RWPE2 (cell line): ENCODE measurements around the gene ULBP1.
"Not testable (repeated sequence)": the region's sequence is repeated elsewhere in the genome, so short reads cannot be mapped to it uniquely, and the experiment has no call there.

Experiments used
- ATAC-seq: fragments of 200-7000 bp; cut with Tn5 transposase; 3 replicates; pipeline ENCODE4 v1.9.1; 2021; ENCODE audit warnings: low read depth
- DNase-seq: peaks from one replicate; pipeline ENCODE4 v3.0.0-alpha.2; 2020; ENCODE audit warnings: low spot score
- H3K27ac ChIP-seq: fragments of 450-650 bp; 2 replicates; pipeline ENCODE4 v1.5.1; 2017; ENCODE audit warnings: mild to moderate bottlenecking; ENCODE audit not compliant: poor library complexity, severe bottlenecking
- H3K27me3 ChIP-seq: fragments of 250-450 bp; sonication (Bioruptor Pico); 2 replicates; pipeline ENCODE4 v1.5.1; 2021; ENCODE audit warnings: mild to moderate bottlenecking, moderate library complexity; ENCODE audit not compliant: insufficient read depth, poor library complexity, severe bottlenecking
- H3K36me3 ChIP-seq: fragments of 250-450 bp; sonication (Bioruptor Pico); 2 replicates; pipeline ENCODE4 v1.5.1; 2020; ENCODE audit warnings: low read depth, mild to moderate bottlenecking, moderate library complexity
- H3K4me1 ChIP-seq: fragments of 250-450 bp; sonication (Bioruptor Pico); 2 replicates; pipeline ENCODE4 v1.5.1; 2021; ENCODE audit warnings: mild to moderate bottlenecking, moderate library complexity; ENCODE audit not compliant: insufficient read depth, poor library complexity, severe bottlenecking
- H3K4me3 ChIP-seq: fragments of 250-450 bp; sonication (Bioruptor Pico); 2 replicates; pipeline ENCODE4 v1.5.1; 2021; ENCODE audit warnings: mild to moderate bottlenecking, moderate library complexity; ENCODE audit not compliant: severe bottlenecking
- H3K9me3 ChIP-seq: fragments of 250-450 bp; sonication (Bioruptor Pico); 2 replicates; pipeline ENCODE4 v1.5.1; 2021; ENCODE audit warnings: mild to moderate bottlenecking, moderate library complexity; ENCODE audit not compliant: severe bottlenecking
- TF ChIP-seq, protein P1 (sequence below): fragments of 450-650 bp; IDR thresholded peaks from one replicate; pipeline ENCODE4 v1.5.1; 2017; ENCODE audit warnings: mild to moderate bottlenecking, moderate library complexity; ENCODE audit not compliant: poor library complexity, severe bottlenecking

Gene ULBP1, protein sequence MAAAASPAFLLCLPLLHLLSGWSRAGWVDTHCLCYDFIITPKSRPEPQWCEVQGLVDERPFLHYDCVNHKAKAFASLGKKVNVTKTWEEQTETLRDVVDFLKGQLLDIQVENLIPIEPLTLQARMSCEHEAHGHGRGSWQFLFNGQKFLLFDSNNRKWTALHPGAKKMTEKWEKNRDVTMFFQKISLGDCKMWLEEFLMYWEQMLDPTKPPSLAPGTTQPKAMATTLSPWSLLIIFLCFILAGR

GRCh38 chr6:149963462-149964307 is at the start of gene ULBP1:
Gene ULBP1, plus strand, starts transcription at chr6:149963943. Its CDS starts 107 bp downstream, at chr6:149964050.
- H3K4me1 ChIP-seq = peaks cover 4% of the 10 kb centered on the region
- no peaks in the 10 kb centered on the region for H3K36me3 ChIP-seq
- H3K27ac ChIP-seq = no peak within 1 kb of the TSS
- DNase-seq (peak; percentile 90), ATAC-seq (peak; percentile 78)
- peak within 1 kb of the TSS; percentile 37 for H3K4me3 ChIP-seq
- no peaks in the 10 kb centered on the region for H3K9me3 ChIP-seq
- peaks cover 20% of the 10 kb centered on the region for H3K27me3 ChIP-seq
- TF ChIP-seq, protein P1, sequence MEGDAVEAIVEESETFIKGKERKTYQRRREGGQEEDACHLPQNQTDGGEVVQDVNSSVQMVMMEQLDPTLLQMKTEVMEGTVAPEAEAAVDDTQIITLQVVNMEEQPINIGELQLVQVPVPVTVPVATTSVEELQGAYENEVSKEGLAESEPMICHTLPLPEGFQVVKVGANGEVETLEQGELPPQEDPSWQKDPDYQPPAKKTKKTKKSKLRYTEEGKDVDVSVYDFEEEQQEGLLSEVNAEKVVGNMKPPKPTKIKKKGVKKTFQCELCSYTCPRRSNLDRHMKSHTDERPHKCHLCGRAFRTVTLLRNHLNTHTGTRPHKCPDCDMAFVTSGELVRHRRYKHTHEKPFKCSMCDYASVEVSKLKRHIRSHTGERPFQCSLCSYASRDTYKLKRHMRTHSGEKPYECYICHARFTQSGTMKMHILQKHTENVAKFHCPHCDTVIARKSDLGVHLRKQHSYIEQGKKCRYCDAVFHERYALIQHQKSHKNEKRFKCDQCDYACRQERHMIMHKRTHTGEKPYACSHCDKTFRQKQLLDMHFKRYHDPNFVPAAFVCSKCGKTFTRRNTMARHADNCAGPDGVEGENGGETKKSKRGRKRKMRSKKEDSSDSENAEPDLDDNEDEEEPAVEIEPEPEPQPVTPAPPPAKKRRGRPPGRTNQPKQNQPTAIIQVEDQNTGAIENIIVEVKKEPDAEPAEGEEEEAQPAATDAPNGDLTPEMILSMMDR = peak; percentile 9

DNA sequence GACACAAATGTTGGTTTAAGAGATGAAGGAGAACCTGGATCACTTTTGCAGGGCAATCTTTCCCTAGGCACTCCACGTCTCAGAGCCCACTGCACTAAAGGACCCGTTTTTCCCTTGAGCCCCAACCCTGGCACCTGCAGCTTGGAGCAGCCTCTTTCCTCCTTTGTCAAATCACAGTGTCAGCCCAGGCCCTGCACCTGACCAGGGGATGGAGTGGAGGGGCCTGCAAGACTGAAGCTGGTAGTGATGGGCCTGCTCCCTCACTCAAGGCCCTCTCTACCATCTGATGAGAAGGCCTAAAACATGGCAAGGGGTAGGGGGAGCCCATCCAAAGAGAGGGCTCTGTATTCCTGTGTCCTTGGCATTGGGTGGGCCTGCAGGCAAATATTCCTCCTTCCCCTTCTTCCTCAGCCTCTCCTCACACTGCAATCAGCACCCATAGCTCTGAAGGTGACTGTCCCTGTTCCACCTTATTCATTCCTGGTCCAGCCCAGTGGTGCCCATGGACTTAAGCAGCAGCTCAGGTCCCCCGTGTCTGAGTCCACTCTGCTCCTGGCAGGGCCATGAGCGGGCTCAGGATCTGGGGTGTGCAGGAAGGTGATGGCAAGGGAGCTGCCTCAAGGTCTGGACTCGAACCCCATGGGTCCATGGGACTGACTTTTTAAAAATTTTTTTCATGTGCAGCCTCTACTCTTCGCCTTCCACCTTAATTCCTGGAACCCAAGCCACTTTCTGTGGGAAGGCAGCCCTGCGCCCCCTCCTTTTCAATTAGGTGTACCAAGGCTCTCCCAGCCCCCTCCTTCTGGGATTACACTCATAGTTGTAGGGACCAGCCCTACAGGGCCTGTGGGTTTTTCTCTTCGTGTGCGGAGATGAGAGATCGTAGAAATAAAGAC is 47.5 kb upstream of the ULBP1 start:
- Histone ChIP-seq H3K4me3 (no peak overlapping the region), H3K27me3 (no peaks in the 10 kb centered on the region), H3K27ac (no peak overlapping the region), H3K9me3 (no peaks in the 10 kb centered on the region), H3K36me3 (no peaks in the 10 kb centered on the region), H3K4me1 (no peaks in the 10 kb centered on the region)
- no peak for ATAC-seq
- DNase-seq = no peak
- TF ChIP-seq, protein P1 = no peak

DNA sequence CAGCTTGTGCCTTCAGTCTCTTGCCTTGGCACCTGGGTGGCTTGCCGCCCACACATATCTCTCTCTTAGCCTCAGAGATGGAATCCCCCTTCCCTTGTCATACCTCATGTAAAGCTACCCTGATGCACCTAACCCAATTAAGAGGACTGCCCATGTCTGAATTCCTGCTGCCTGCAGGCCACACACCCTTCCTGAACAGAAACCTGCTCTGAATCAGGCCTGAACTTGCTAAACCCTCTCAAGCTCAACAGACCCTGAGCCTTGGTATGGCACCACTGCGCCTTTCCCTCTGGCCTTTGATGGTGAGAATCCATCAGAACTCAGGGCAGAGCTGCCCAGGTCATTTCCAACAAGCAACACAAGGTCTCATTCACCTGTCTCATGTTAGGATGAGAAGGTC is 46.1 kb upstream of the ULBP1 start:
- TF ChIP-seq, protein P1 = no peak
- Histone ChIP-seq H3K36me3 (no peaks in the 10 kb centered on the region), H3K27ac (no peak overlapping the region), H3K4me3 (no peak overlapping the region), H3K9me3 (no peaks in the 10 kb centered on the region), H3K27me3 (no peaks in the 10 kb centered on the region), H3K4me1 (no peaks in the 10 kb centered on the region)
- ATAC-seq (0 out of 3 replicates have a peak, but pooled peaks have one; percentile 13), DNase-seq (no peak)

DNA sequence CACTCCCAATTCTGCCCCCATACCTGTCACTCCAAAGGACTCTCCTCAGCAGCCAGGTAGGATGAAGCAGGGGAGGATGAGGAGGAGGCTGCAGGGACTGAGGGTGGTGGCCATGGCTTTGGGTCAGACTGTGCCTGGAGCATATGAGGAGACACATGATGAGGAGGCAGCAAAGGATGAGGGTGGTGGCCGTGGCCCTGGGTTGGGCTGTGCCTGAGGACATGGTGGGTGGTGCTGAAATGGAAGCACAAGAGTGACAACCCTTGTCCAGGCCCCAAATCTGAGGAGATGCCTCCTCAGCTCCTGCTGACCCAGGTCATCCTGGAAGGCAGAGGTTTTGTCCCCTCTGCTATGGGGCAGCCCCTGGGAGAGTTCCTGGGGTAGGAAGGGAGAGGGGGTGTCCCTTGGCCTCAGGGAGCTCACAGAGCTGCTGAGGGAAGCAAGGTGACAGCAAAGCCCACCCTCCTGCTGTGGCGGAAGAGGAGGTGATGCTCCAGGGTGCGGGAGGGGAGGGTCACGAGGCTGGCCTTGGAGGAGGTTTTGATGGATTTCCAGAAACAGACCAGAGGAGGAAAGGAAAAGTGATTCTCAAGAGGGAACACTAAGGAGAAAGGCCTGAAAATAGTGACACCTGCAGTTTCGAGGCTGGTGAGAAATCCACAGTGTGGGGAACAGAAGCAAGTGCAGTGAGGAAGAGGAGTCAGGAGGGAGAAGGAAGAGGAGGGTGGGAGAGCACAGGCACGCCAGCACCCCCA is 45.4 kb upstream of the ULBP1 start:
- no peak overlapping the region for H3K27ac ChIP-seq
- H3K4me1 ChIP-seq = peaks cover 2% of the 10 kb centered on the region
- no peak overlapping the region for H3K4me3 ChIP-seq
- ATAC-seq (no peak), DNase-seq (no peak)
- H3K9me3 ChIP-seq = no peaks in the 10 kb centered on the region
- H3K27me3 ChIP-seq = no peaks in the 10 kb centered on the region
- TF ChIP-seq, protein P1 = no peak
- H3K36me3 ChIP-seq = no peaks in the 10 kb centered on the region

GRCh38 chr6:149919126-149919833 is 44.5 kb upstream of the ULBP1 start:
- DNase-seq, H3K36me3 ChIP-seq, ATAC-seq: not testable (repeated sequence)

More at GRCh38 chr6:149919126-149919833, 44.5 kb upstream of the ULBP1 start:
- H3K4me3 ChIP-seq, H3K27ac ChIP-seq, H3K4me1 ChIP-seq, H3K27me3 ChIP-seq, H3K9me3 ChIP-seq: not testable (repeated sequence)
